SW480 (cell line): ENCODE measurements around the gene SIGLEC8.
"Not testable (repeated sequence)": the region's sequence is repeated elsewhere in the genome, so short reads cannot be mapped to it uniquely, and the experiment has no call there.

Experiments
- DNase-seq: peaks from one replicate; pipeline ENCODE4 v3.0.0-alpha.2; 2016; ENCODE audit warnings: low spot score

SIGLEC8 gene

GRCh38 chr19:51447510-51447909, 10.7 kb downstream of the SIGLEC8 start:
- DNase-seq = not testable (repeated sequence)

- peak; percentile 80 for DNase-seq
These were observed 16.6 kb downstream of the SIGLEC8 start for GRCh38 chr19:51441410-51442390.

- DNase-seq = peak; percentile 36
These were observed 17.3 kb downstream of the SIGLEC8 start for GRCh38 chr19:51440846-51441409.

GRCh38 chr19:51440052-51440451, 18.2 kb downstream of the SIGLEC8 start:
- no peak for DNase-seq

GRCh38 chr19:51439021-51439465, 19.2 kb downstream of the SIGLEC8 start:
- peak; percentile 34 for DNase-seq

GRCh38 chr19:51434456-51434855, 23.8 kb downstream of the SIGLEC8 start:
- no peak for DNase-seq

- DNase-seq = no peak
These were observed 25.2 kb downstream of the SIGLEC8 start for GRCh38 chr19:51433043-51433442.

- no peak for DNase-seq
These were observed 27.1 kb downstream of the SIGLEC8 start for GRCh38 chr19:51431124-51431523.

- DNase-seq = no peak
These were observed 28.0 kb downstream of the SIGLEC8 start for GRCh38 chr19:51430221-51430620.

GRCh38 chr19:51427201-51427600, 31.1 kb downstream of the SIGLEC8 start:
- DNase-seq = no peak

GRCh38 chr19:51422053-51422448, 36.2 kb downstream of the SIGLEC8 start:
- DNase-seq = peak; percentile 79

- no peak for DNase-seq
These were observed 36.8 kb downstream of the SIGLEC8 start for GRCh38 chr19:51421229-51422052.

- not testable (repeated sequence) for DNase-seq
These were observed 37.7 kb downstream of the SIGLEC8 start for GRCh38 chr19:51420511-51420910.

- no peak for DNase-seq
These were observed 39.5 kb downstream of the SIGLEC8 start for GRCh38 chr19:51418707-51419106.

- DNase-seq = no peak
These were observed 40.5 kb downstream of the SIGLEC8 start for GRCh38 chr19:51417810-51418157.

- no peak for DNase-seq
These were observed 41.0 kb downstream of the SIGLEC8 start, which contains the start of gene SIGLEC10 for GRCh38 chr19:51417107-51417809. Gene SIGLEC10, minus strand, starts transcription at chr19:51417642. Its CDS starts 61 bp downstream, at chr19:51417581.

- not testable (repeated sequence) for DNase-seq
These were observed 41.8 kb downstream of the SIGLEC8 start for GRCh38 chr19:51416422-51416821.

- no peak for DNase-seq
These were observed 43.1 kb downstream of the SIGLEC8 start for GRCh38 chr19:51415187-51415586.

GRCh38 chr19:51410950-51411748, 47.1 kb downstream of the SIGLEC8 start:
- no peak for DNase-seq

GRCh38 chr19:51407511-51408131, 50.6 kb downstream of the SIGLEC8 start:
- peak; percentile 68 for DNase-seq
